WTC11 (cell line): Measurements from ENCODE around the gene SLC8A2. TPM values are rescaled to one million over a fixed set of nuclear protein-coding genes. Genes with fewer than 3 reads are reported as not detected.
"Not testable (repeated sequence)": the region's sequence is repeated elsewhere in the genome, so short reads cannot be mapped to it uniquely, and the experiment has no call there.

Experiments
- ATAC-seq: fragments of 200-7000 bp; cut with Tn5 transposase; 2 replicates; pipeline ENCODE4 v1.10.0; 2021; ENCODE audit warnings: mild to moderate bottlenecking, moderate library complexity
- CTCF ChIA-PET: fragments of 300-600 bp; sonication (Branson Sonifier 250); formaldehyde crosslinking; loops from one replicate; lab custom pipeline; 2021; ENCODE audit warnings: antibody characterized with exemption; lab: Charles Lee
- POLR2A ChIA-PET: fragments of 350-600 bp; sonication (Branson Sonifier 250); formaldehyde crosslinking; loops from one replicate; lab custom pipeline; 2021; ENCODE audit warnings: antibody characterized with exemption; lab: Charles Lee
- DNase-seq: peaks from one replicate; pipeline ENCODE4 v3.0.0; 2021; ENCODE audit warnings: low spot score
- H3K27ac Mint-ChIP-seq: 2 replicates; pipeline ENCODE4 v1.8.0; 2021; ENCODE audit warnings: mixed read lengths
- H3K27me3 Mint-ChIP-seq: 2 replicates; pipeline ENCODE4 v1.8.0; 2021; ENCODE audit warnings: low read depth, mild to moderate bottlenecking, moderate library complexity, mixed read lengths
- H3K36me3 Mint-ChIP-seq: 2 replicates; pipeline ENCODE4 v1.8.0; 2021; ENCODE audit warnings: mixed read lengths
- H3K4me1 Mint-ChIP-seq: 2 replicates; pipeline ENCODE4 v1.8.0; 2022; ENCODE audit warnings: mixed read lengths
- H3K4me3 Mint-ChIP-seq: 2 replicates; pipeline ENCODE4 v1.8.0; 2021; ENCODE audit warnings: mild to moderate bottlenecking, moderate library complexity, mixed read lengths
- H3K9me3 Mint-ChIP-seq: 2 replicates; pipeline ENCODE4 v1.8.0; 2021; ENCODE audit warnings: mixed read lengths
- AFF4 ChIP-seq: sonication (generic); formaldehyde crosslinking; IDR thresholded peaks from 2 replicates; pipeline ENCODE4 v1.8.1; 2023; ENCODE audit warnings: mild to moderate bottlenecking, missing genetic modification reagents, borderline replicate concordance
- CREB1 ChIP-seq: sonication (generic); formaldehyde crosslinking; IDR thresholded peaks from 2 replicates; pipeline ENCODE4 v1.8.0; 2023; ENCODE audit warnings: mild to moderate bottlenecking, missing genetic modification reagents
- CTCF ChIP-seq: fragments of 200-600 bp; IDR thresholded peaks from 2 replicates; pipeline ENCODE4 v1.8.0; 2022; ENCODE audit warnings: antibody characterized with exemption
- ZNF121 ChIP-seq: sonication (generic); formaldehyde crosslinking; IDR thresholded peaks from 2 replicates; pipeline ENCODE4 v1.8.0; 2023; ENCODE audit warnings: missing genetic modification reagents
- ZNF281 ChIP-seq: sonication (generic); formaldehyde crosslinking; IDR thresholded peaks from 2 replicates; pipeline ENCODE4 v1.8.0; 2023; ENCODE audit warnings: mild to moderate bottlenecking, missing genetic modification reagents
- ZNF396 ChIP-seq: fragments of 250-450 bp; sonication (Bioruptor Pico); IDR thresholded peaks from 2 replicates; pipeline ENCODE4 v1.8.0; 2021; ENCODE audit warnings: mild to moderate bottlenecking, moderate library complexity, borderline replicate concordance
- ZNF423 ChIP-seq: fragments of 250-450 bp; sonication (Bioruptor Pico); IDR thresholded peaks from 2 replicates; pipeline ENCODE4 v2.1.2; 2022; ENCODE audit warnings: mild to moderate bottlenecking, moderate library complexity
- total RNA-seq: library from RNA; stranded (reverse); gene quantifications from 3 replicates; pipeline ENCODE4 v1.2.3, GENCODE V29; 2021
- TF ChIP-seq, protein P1 (sequence below): sonication (generic); formaldehyde crosslinking; IDR thresholded peaks from 2 replicates; pipeline ENCODE4 v1.8.0; 2022; ENCODE audit warnings: mild to moderate bottlenecking, missing genetic modification reagents
- TF ChIP-seq, protein P2 (sequence below): sonication (generic); formaldehyde crosslinking; IDR thresholded peaks from 2 replicates; pipeline ENCODE4 v1.8.0; 2022; ENCODE audit warnings: mild to moderate bottlenecking, missing genetic modification reagents

SLC8A2 gene
- total RNA-seq, 1 experiment from 2014 or later, result 6.5 TPM

- DNase-seq, ATAC-seq, H3K4me3 Mint-ChIP-seq, H3K27ac Mint-ChIP-seq: not testable (repeated sequence)
- TF ChIP-seq ZNF121 (CRISPR knock-in tag), result 0 out of 2 replicates have a peak, but pooled peaks have one; percentile 40
- Mint-ChIP-seq H3K36me3 (peaks cover 18% of the 10 kb centered on the region), H3K27me3 (peaks cover 12% of the 10 kb centered on the region), H3K9me3 (peaks cover 21% of the 10 kb centered on the region), H3K4me1 (peaks cover 23% of the 10 kb centered on the region)
- ChIA-PET CTCF (interaction anchor here (0.6 to 1.2 kb wide), 4 partner anchors 11 to 40 kb away, joined by 3 to 4 read pairs (median 3); partner anchors contain the start of gene DHX34), POLR2A (interaction anchor here (0.5 kb wide), 1 partner anchor 189 kb away, joined by 4 read pairs; no protein-coding TSS in a partner anchor)
These were observed 83.0 kb downstream of the SLC8A2 start for GRCh38 chr19:47388721-47389120.

DNA sequence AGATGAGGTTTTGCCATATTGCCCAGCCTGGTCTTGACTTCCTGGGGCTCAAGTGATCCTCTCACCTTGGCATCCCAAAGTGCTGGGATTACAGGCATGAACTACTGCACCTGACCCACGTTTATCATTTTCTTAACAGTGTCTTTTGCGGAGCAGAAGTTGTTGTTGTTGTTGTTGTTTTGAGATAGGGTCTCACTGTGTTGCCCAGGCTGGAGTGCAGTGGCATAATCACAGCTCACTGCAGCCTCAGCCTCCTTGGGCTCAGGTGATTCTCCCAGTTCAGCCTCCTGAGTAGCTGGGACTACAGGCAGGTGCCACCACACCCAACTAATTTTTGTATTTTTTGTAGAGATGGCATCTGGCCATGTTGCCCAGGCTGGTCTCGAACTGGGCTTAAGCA lies 84.1 kb downstream of the SLC8A2 start:
- H3K27ac Mint-ChIP-seq, H3K36me3 Mint-ChIP-seq, CTCF ChIA-PET, H3K4me3 Mint-ChIP-seq, ATAC-seq, DNase-seq, H3K27me3 Mint-ChIP-seq, POLR2A ChIA-PET, H3K9me3 Mint-ChIP-seq: not testable (repeated sequence)
- peaks cover 23% of the 10 kb centered on the region for H3K4me1 Mint-ChIP-seq
- TF ChIP-seq ZNF121 (CRISPR knock-in tag), result peak; percentile 90

DNA sequence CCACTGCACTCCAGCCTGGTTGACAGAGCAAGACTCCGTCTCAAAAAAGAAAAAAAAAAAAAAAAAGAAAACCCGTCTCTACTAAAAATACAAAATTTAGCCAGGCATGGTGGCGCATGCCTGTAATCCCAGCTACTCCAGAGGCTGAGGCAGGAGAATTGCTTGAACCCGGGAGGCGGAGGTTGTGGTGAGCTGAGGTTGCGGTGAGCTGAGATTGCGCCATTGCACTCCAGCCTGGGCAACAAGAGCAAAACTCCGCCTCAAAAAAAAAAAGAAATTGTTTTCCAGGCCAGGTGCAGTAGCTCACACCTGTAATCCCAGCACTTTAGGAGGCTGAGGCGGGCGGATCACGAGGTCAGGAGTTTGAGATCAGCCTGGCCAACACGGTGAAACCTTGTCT lies 85.1 kb downstream of the SLC8A2 start:
- H3K36me3 Mint-ChIP-seq, H3K27me3 Mint-ChIP-seq, ATAC-seq, H3K4me3 Mint-ChIP-seq, DNase-seq, H3K9me3 Mint-ChIP-seq, POLR2A ChIA-PET, H3K27ac Mint-ChIP-seq: not testable (repeated sequence)
- peaks cover 20% of the 10 kb centered on the region for H3K4me1 Mint-ChIP-seq
- CTCF ChIA-PET, result interaction anchor here (0.7 to 1.0 kb wide), 3 partner anchors 28 to 1110 kb away, joined by 3 to 5 read pairs (median 5); partner anchors contain the start of gene DHX34

- POLR2A ChIA-PET, H3K9me3 Mint-ChIP-seq, H3K27me3 Mint-ChIP-seq, H3K4me3 Mint-ChIP-seq, DNase-seq, H3K4me1 Mint-ChIP-seq, ATAC-seq, H3K27ac Mint-ChIP-seq: not testable (repeated sequence)
- CTCF ChIA-PET, result interaction anchor here (0.6 to 3.2 kb wide), 2 partner anchors 35 to 273 kb away, joined by 4 to 9 read pairs; partner anchors contain the start of gene DHX34
- peak; percentile 10; the same call in 1 of the 2 replicates for TF ChIP-seq ZNF121 (CRISPR knock-in tag)
- H3K36me3 Mint-ChIP-seq, result peaks cover 21% of the 10 kb centered on the region
These were observed 87.2 kb downstream of the SLC8A2 start for GRCh38 chr19:47384533-47384932.

- ATAC-seq, H3K4me3 Mint-ChIP-seq, POLR2A ChIA-PET, H3K27me3 Mint-ChIP-seq, H3K9me3 Mint-ChIP-seq, H3K4me1 Mint-ChIP-seq, DNase-seq, H3K27ac Mint-ChIP-seq: not testable (repeated sequence)
- 0 out of 2 replicates have a peak, but pooled peaks have one; percentile 61 for TF ChIP-seq ZNF121 (CRISPR knock-in tag)
- H3K36me3 Mint-ChIP-seq, result peaks cover 21% of the 10 kb centered on the region
- CTCF ChIA-PET, result interaction anchor here (0.6 to 4.6 kb wide), 3 partner anchors 7 to 273 kb away, joined by 4 to 29 read pairs (median 9); partner anchors contain the start of gene DHX34
These were observed 87.8 kb downstream of the SLC8A2 start for GRCh38 chr19:47383890-47384289.

GRCh38 chr19:47381653-47382279 lies 89.9 kb downstream of the SLC8A2 start:
- Mint-ChIP-seq H3K4me3 (no peak overlapping the region), H3K4me1 (peaks cover 7% of the 10 kb centered on the region; the same call in 1 of the 2 replicates)
- TF ChIP-seq, protein P1, sequence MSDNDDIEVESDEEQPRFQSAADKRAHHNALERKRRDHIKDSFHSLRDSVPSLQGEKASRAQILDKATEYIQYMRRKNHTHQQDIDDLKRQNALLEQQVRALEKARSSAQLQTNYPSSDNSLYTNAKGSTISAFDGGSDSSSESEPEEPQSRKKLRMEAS (CRISPR knock-in tag), result no peak
- TF ChIP-seq ZNF423 (no peak), CREB1 (CRISPR knock-in tag) (no peak), CTCF (no peak), ZNF281 (no peak), AFF4 (CRISPR knock-in tag) (no peak), ZNF396 (no peak)
- TF ChIP-seq, protein P2, sequence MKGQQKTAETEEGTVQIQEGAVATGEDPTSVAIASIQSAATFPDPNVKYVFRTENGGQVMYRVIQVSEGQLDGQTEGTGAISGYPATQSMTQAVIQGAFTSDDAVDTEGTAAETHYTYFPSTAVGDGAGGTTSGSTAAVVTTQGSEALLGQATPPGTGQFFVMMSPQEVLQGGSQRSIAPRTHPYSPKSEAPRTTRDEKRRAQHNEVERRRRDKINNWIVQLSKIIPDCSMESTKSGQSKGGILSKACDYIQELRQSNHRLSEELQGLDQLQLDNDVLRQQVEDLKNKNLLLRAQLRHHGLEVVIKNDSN, result no peak

More at GRCh38 chr19:47381653-47382279, 89.9 kb downstream of the SLC8A2 start:
- CTCF ChIA-PET, result interaction anchor here (1.3 to 4.6 kb wide), 2 partner anchors 9 to 47 kb away, joined by 6 to 29 read pairs; no protein-coding TSS in a partner anchor
- no peaks in the 10 kb centered on the region for H3K27me3 Mint-ChIP-seq
- H3K36me3 Mint-ChIP-seq, result peaks cover 33% of the 10 kb centered on the region
- H3K27ac Mint-ChIP-seq, result no peak overlapping the region
- H3K9me3 Mint-ChIP-seq, result no peaks in the 10 kb centered on the region
- DNase-seq (no peak), ATAC-seq (no peak)
- POLR2A ChIA-PET, result interaction anchor here (1.6 kb wide), 1 partner anchor 10 kb away, joined by 6 read pairs; no protein-coding TSS in a partner anchor
